Measurements from ENCODE around the gene DMGDH. TPM values are rescaled to one million over a fixed set of nuclear protein-coding genes. Genes with fewer than 3 reads are reported as not detected.

DMGDH gene
- total RNA-seq, 1 donor from 2014 or later: 1.3 TPM

DNA sequence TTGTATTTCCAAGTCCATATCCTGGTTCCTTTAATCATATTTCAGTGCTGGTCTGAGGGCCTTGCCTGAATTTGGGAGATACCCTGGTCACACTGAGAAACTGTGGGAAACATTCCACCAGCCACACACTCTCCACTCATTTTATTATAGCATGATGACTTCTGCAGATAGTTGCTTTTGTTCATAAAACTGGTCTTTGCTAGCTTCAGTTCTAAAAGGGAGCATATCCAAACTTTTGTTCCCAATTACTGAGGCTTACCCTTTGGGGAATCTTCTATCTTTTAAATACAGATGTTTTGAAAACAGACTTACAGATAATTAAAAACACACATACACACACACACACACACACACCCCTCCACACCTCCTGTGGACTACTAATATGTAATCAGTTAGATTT lies 21.0 kb downstream of the DMGDH start:
- DNase-seq (no peak), ATAC-seq (no peak)
- intact Hi-C loops (cut with DNase I): no loop called here
- Histone ChIP-seq H3K36me3 (no peaks in the 10 kb centered on the region), H3K27ac (no peak overlapping the region), H3K9me3 (peaks cover 7% of the 10 kb centered on the region), H3K4me3 (no peak overlapping the region), H3K4me1 (no peaks in the 10 kb centered on the region), H3K27me3 (ENCODE audit: low read depth) (no peaks in the 10 kb centered on the region)
- TF ChIP-seq, protein P1, sequence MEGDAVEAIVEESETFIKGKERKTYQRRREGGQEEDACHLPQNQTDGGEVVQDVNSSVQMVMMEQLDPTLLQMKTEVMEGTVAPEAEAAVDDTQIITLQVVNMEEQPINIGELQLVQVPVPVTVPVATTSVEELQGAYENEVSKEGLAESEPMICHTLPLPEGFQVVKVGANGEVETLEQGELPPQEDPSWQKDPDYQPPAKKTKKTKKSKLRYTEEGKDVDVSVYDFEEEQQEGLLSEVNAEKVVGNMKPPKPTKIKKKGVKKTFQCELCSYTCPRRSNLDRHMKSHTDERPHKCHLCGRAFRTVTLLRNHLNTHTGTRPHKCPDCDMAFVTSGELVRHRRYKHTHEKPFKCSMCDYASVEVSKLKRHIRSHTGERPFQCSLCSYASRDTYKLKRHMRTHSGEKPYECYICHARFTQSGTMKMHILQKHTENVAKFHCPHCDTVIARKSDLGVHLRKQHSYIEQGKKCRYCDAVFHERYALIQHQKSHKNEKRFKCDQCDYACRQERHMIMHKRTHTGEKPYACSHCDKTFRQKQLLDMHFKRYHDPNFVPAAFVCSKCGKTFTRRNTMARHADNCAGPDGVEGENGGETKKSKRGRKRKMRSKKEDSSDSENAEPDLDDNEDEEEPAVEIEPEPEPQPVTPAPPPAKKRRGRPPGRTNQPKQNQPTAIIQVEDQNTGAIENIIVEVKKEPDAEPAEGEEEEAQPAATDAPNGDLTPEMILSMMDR (IDR thresholded peaks at IDR 0.05): no peak

DNA sequence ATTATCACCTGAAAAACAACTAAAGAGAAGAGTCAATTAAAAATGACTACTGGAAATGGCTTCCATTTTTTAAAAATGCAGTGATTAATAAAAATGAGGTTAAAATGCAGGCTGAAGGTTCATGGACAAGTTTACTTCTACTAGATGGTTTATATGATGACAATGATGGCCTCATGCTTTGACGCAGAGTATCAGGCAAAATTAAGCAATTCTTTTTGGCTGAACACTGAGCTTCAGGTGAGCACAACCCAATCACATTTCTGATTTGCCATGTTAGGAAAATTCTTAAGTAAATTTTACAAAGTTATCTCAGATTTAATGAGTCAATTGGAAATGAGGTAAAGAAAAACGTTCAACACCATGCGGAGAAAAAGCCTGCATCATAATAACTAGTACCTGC lies 22.3 kb downstream of the DMGDH start:
- H3K36me3 ChIP-seq: no peaks in the 10 kb centered on the region
- no peaks in the 10 kb centered on the region for H3K27me3 ChIP-seq (ENCODE audit: low read depth)
- no peak overlapping the region for H3K27ac ChIP-seq
- H3K9me3 ChIP-seq: peaks cover 5% of the 10 kb centered on the region
- no peaks in the 10 kb centered on the region for H3K4me1 ChIP-seq
- TF ChIP-seq, protein P1 (IDR thresholded peaks at IDR 0.05): no peak
- intact Hi-C loops (cut with DNase I): no loop called here
- no peak for DNase-seq
- H3K4me3 ChIP-seq: no peak overlapping the region
- ATAC-seq: no peak

DNA sequence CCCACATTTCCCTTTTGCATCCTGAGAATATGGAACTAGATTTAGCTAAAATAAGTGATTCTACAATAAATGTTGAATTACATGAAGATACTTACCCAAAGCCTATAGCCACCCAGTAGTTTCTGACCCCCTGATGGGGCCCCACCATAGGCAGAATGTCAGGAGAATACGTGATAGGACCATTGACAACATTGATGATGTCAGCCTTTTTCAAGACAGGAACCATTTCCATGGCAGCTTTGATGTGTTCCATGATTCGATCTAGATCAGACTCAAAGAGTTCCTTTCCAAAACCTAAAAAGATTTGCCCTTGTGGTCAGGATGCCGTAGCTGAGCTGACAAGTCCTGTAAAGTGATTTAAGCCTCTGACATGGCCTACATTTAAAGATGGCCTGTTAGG lies 27.3 kb downstream of the DMGDH start:
- TF ChIP-seq, protein P1 (IDR thresholded peaks at IDR 0.05): no peak
- DNase-seq: no peak
- H3K4me1 ChIP-seq: no peaks in the 10 kb centered on the region
- no peaks in the 10 kb centered on the region for H3K36me3 ChIP-seq
- ATAC-seq: no peak
- intact Hi-C loops (cut with DNase I): no loop called here
- no peak overlapping the region for H3K27ac ChIP-seq
- H3K27me3 ChIP-seq (ENCODE audit: low read depth): no peaks in the 10 kb centered on the region
- no peak overlapping the region for H3K4me3 ChIP-seq
- no peaks in the 10 kb centered on the region for H3K9me3 ChIP-seq

DNA sequence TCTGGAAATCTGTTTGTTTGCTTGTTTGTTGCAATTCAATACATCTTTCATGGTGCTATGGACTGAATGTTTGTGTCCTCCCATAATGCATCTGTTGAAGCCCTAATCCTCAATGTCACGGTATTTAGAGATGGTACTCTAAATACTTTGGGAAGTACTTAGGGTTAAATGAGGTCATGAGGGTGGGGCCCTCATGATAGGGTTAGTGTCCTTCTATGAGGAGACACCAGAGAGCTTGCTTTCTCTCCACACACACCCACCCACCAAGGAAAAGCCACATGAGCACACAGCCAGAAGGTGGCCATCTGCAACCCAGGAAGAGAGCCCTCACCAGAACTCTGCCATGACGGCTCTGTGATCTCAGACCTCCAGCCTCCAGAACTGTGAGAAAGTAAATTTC lies 32.7 kb downstream of the DMGDH start:
- no peaks in the 10 kb centered on the region for H3K36me3 ChIP-seq
- H3K9me3 ChIP-seq: no peaks in the 10 kb centered on the region
- H3K4me3 ChIP-seq: no peak overlapping the region
- H3K27ac ChIP-seq: no peak overlapping the region
- DNase-seq (no peak), ATAC-seq (no peak)
- no peaks in the 10 kb centered on the region for H3K4me1 ChIP-seq
- TF ChIP-seq, protein P1 (IDR thresholded peaks at IDR 0.05): no peak
- intact Hi-C loops (cut with DNase I): no loop called here
- H3K27me3 ChIP-seq (ENCODE audit: low read depth): no peaks in the 10 kb centered on the region

DNA sequence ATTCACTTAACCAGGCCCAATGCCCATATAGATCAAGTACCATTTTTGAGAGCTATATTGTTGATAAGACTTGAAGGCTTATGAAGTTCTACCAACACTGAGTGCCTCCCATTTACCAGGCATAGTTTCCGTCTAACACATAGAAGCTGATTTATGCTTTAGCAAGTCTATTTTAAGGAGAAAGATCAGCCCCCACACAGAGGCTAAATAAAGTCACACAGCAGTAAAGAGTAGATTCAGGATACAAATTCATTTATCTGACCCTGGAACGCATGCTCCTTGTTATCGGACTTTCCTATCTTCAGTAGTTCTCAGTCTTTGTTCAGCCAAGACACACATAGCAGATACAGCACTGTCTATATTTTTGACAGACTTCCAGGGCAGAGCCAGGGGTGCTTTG lies 34.2 kb downstream of the DMGDH start:
- intact Hi-C loops (cut with DNase I): no loop called here
- H3K36me3 ChIP-seq: no peaks in the 10 kb centered on the region
- no peaks in the 10 kb centered on the region for H3K9me3 ChIP-seq
- no peaks in the 10 kb centered on the region for H3K27me3 ChIP-seq (ENCODE audit: low read depth)
- TF ChIP-seq, protein P1 (IDR thresholded peaks at IDR 0.05): no peak
- H3K4me1 ChIP-seq: no peaks in the 10 kb centered on the region
- no peak for ATAC-seq
- DNase-seq: no peak
- no peak overlapping the region for H3K4me3 ChIP-seq
- H3K27ac ChIP-seq: no peak overlapping the region

DNA sequence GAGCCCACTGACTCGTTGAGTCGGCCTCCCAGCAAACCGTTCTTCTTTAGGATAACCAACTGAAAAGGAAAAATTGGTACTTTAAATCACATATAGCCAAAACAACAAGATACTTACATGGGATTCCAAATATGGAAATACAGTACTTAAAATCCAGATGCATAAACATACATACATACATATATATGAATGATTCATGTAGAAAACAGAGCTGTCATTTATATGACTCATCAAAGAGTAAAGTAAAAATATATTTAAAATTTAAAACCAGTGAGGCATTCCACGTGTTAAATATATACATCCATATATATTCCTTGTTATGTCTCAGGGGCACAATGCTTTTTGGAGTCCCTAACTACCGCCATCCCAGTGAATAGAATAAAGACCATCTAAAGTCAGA lies 36.7 kb downstream of the DMGDH start:
- Histone ChIP-seq H3K36me3 (no peaks in the 10 kb centered on the region), H3K9me3 (no peaks in the 10 kb centered on the region), H3K27me3 (ENCODE audit: low read depth) (no peaks in the 10 kb centered on the region), H3K4me1 (no peaks in the 10 kb centered on the region), H3K27ac (no peak overlapping the region), H3K4me3 (no peak overlapping the region)
- no peak for DNase-seq
- intact Hi-C loops (cut with DNase I): no loop called here
- no peak for ATAC-seq
- TF ChIP-seq, protein P1 (IDR thresholded peaks at IDR 0.05): no peak
